GM18907 (cell line): ENCODE measurements around the gene RNF151.
"Not testable (repeated sequence)": the region's sequence is repeated elsewhere in the genome, so short reads cannot be mapped to it uniquely, and the experiment has no call there.

Source experiments
- ATAC-seq: cut with Tn5 transposase; IDR thresholded peaks from one replicate; pipeline ENCODE4 v1.9.1; 2021; ENCODE audit warnings: mild to moderate bottlenecking, moderate library complexity; ENCODE audit not compliant: unreplicated experiment

The RNF151 gene

GRCh38 chr16:1958715-1959268 is 7.9 kb upstream of the RNF151 start:
- ATAC-seq = peak; percentile 1

DNA sequence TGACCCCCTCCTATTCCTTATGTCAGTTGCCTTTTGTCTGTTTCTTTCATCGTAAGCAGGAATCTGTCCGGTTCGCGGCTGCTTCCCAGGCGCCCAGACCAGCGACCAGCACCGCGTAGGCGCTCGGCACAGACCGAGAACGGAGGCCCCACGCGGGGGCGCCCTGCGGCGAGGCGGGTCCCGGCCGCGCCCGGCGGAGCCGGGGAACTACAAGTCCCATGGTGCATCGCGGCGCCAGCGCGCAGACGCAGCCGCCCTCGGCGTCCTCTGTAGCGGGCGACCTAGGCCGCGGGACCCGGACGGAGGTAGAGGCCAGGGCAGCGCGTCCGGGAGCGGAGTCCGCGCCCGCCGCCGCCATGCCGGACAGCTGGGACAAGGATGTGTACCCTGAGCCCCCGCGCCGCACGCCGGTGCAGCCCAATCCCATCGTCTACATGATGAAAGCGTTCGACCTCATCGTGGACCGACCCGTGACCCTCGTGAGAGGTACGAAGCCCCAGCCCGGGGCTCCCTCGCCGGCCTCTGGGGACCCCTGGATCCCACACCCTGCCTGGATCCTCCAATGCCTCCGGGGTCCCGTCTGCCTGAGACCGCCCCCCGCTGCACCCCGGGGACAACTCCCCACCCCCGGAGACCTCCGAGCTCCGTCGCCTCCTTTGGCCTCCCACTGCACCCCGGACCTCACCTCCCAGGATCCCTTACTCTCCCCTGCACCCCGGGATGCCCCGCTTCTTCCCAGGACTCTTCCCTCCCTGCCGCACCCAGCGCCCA is 7.2 kb upstream of the RNF151 start, which contains the start of gene NDUFB10:
Gene NDUFB10, plus strand, starts transcription at position 270 of the 771 bp plus-strand sequence. Its CDS starts 87 bp downstream, at position 357.
- peak; percentile 75 for ATAC-seq

GRCh38 chr16:1960665-1961630 is 5.7 kb upstream of the RNF151 start:
- no peak for ATAC-seq

DNA sequence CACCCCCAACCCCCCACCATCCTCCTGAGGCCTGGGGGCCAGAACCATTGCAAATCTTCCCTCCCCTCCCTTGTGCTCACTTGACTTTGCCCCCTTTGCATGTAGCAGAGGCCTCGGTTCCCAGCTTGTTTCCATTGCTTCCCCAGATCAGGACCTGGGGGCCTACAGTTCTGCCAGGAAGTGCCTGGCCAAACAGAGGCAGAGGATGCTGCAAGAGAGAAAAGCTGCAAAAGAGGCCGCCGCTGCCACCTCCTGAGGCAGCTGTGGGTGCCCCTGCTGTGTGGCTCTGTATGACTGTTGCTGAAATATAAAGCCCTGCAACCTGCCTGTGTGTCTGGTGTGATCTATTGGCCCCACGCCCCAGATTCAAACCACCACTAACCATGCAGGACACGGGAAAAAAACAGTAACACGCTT is 5.0 kb upstream of the RNF151 start:
- ATAC-seq = no peak

GRCh38 chr16:1962161-1963153 is 4.2 kb upstream of the RNF151 start:
- not testable (repeated sequence) for ATAC-seq

DNA sequence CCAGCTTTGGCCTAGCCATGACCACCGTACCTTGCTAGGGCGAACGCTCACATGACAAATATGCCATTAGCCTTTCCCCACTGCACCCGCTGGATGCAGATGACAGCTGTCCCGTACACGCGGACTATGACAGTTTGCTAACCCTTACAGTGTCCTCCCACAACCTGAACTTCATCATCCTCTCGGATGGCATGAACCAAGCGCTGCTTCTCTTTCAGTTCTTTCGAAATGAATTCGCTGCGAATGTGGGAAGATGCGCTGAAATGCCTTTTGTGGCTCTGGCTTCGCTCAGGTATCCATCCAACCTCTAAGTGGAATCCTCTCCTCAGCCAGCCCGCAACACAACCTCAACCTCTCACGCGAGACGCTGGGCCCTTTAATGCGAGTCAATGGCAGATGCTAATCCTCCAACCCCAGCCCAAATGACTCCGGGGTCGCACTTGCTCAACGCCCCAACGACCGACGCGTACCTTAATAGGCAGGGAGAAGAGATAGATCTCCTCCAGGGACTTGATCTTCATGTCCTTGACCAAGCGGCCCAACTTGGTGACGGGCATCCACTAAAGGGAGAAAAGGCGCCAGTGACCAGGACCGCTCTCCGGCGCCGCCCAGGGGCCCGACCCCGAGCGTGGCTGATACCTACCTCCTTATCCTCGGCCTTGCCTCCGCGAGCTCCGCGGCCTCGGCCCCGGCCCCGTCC is 2.7 kb upstream of the RNF151 start:
- ATAC-seq = peak; percentile 18

DNA sequence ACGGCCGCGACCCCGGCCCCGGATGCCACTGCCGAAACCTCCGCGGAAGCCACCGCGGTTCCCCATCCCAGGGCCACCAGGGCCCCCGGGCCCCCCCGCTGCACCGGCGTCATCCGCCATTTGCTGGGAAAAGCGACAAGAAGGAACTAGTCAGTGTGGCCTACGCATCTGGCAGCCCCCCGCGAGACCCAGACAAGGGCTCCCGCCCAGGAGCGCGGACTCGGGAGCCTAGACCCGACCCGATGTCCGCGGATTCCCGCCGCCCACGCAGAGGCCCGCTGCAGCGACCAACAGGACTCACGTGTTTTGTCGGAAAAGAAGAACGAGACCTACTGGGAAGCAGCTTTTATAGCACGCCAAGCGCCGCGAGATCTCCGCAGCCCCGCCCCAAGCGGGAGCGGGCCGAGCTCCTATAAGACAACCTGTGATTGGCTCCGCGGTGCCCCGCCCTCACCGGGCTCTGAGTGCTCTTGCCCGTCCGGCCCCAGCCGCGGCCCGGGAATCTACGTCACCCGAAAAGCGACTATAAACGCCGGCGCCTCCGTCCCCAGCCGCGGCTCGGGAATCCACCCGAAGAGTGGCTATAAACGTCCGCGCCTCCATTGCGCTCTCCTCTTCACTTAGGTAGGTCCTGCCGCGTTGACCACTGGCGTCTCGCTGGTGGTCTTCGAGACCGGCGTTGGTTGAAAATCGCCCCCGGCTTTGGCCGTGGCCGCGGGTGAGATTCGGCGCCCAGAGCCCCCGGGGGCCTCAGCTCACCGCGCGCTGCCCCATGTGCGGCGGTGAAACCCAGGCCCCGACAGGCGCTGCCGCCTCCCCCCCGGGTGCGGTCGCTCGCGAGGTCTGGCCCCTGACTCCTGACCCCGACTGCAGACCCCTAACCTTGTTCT is 1.9 kb upstream of the RNF151 start, which contains the start of gene RPS2:
Gene RPS2, minus strand, starts transcription at position 321 of the 890 bp plus-strand sequence. Its CDS starts 201 bp downstream, at position 120.
- ATAC-seq = peak; percentile 81

DNA sequence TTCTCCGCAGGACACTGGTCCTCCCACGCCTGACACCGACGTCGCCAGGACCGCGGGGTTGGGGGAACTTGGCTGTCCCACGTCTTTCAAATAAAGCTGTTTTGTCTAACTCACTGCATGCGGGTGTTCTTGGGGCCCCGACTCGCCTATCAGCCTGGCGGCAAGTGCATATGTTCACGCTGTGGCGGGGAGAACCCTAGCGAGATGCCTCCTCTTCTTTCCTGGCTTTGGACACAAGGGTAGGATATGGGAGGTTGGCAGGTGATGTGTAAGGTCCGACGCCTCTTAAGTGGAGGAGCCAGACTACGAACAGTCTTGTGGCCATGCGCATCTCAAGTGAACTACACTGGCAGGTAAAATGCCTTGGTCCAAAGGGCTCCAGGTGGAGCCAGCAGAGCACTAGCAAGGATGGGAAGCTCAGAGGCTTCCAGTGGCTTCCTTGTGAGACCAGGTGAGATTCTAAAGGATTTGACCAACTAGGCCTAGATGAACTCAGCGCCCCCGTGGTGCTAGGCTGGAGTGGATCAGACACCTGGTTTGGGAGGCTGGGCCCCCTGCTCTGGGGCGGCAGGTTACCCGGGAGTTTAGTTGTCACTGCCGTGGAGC is 1.2 kb upstream of the RNF151 start:
- ATAC-seq = no peak

DNA sequence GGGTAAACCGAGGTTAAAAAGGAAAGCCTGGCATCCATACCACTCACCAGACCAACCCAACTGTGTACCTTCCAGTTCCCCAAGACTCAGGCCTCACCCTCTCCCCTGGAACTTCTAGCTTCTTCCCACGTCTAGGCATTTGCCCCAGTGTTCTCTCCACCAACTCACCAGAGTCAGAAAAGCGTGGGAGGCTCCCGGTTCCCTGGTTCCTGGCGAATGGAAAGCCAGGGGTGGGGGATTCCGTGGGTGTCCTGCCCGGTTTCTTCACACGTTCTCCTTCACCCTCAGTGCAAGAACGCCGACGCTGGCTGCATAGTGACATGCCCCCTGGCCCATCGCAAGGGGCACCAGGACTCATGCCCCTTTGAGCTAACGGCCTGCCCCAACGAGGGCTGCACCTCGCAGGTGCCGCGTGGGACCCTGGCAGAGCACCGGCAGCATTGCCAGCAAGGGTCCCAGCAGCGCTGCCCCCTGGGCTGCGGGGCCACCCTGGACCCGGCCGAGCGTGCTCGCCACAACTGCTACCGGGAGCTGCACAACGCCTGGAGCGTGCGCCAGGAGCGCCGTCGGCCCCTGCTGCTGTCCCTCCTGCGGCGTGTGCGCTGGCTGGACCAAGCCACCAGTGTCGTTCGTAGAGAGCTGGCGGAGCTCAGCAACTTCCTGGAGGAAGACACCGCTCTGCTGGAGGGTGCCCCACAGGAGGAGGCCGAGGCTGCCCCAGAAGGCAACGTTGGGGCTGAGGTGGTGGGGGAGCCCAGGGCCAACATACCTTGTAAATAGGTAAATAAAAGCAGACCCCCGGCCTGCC is 1.7 kb downstream of the RNF151 start:
- ATAC-seq = no peak

- ATAC-seq = peak; percentile 74
Measured at GRCh38 chr16:1971796-1972489, 5.3 kb downstream of the RNF151 start, which contains the start of gene TBL3. TSS of gene TBL3 (plus strand) at chr16:1972053. CDS start at chr16:1972165, 112 bp downstream.

DNA sequence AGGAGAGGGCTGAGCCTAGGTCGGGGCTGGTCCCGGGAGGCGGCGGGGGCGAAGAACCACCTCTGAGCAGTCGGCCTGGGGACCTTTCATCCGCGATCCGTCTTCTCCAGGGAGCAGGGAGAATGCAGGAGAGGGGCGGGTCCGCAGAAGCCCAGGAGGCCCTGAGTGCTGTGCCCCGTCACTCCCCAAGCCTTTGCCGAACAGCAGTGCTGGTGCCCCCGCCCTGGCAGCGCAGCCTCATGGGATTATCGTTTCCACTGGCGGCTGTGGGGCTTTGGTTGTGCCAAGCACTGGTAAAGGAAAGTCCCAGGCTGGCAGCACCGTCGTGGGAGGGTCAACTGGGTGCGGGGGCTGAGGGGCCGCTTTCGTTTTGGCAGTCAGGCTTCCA is 5.8 kb downstream of the RNF151 start:
- no peak for ATAC-seq

GRCh38 chr16:1973461-1974156 is 7.0 kb downstream of the RNF151 start:
- no peak for ATAC-seq

- no peak for ATAC-seq
Measured at GRCh38 chr16:1974157-1975070, 7.8 kb downstream of the RNF151 start.

GRCh38 chr16:1975432-1976215 is 9.0 kb downstream of the RNF151 start:
- no peak for ATAC-seq
